GM21515 (cell line): ENCODE data around the gene ACOXL.
"Not testable (repeated sequence)": the region's sequence is repeated elsewhere in the genome, so short reads cannot be mapped to it uniquely, and the experiment has no call there.

Experiments used
- ATAC-seq: cut with Tn5 transposase; IDR thresholded peaks from one replicate; pipeline ENCODE4 v1.9.1; 2021; ENCODE audit not compliant: unreplicated experiment

Gene ACOXL

DNA sequence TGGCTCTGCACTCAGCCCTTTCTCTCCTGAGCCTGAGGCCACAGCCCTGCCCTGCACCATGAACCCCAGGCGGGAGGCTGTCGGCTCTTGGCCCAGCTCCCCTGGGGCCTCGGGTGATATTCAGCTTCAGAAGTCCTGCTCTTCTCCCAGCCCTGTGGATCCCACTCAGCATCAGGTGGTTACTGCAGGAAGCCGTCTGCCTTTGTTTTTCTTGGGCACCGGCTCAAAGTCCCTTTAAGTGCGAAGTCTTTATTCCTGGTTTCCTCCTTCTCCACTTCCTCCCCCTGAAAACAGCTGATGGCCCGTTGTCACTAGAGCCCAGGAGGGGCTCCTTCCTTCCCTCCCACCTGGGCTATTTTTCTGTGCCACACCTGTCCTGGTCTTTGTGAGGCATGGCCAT is 226.8 kb downstream of the ACOXL start:
- ATAC-seq, result no peak

DNA sequence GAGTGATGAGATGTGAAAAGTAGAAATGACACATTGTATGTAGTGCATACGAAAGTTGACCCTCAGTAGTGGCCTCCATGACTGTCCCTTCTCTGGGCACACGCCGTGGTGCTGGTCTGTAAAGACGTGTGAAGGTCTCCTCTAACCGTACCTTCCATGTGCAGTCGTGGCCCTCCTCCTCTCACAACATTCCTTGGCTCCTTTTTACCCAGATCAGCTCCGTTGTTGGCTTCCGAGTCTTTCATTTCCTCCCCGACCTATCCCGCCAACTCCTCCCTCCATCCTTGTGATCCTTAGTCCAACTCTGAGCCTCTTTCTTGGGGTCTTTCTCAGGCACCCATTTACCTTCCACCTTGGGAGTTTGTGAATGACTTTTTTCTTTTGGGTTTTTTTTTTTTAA is 227.9 kb downstream of the ACOXL start:
- ATAC-seq, result no peak

DNA sequence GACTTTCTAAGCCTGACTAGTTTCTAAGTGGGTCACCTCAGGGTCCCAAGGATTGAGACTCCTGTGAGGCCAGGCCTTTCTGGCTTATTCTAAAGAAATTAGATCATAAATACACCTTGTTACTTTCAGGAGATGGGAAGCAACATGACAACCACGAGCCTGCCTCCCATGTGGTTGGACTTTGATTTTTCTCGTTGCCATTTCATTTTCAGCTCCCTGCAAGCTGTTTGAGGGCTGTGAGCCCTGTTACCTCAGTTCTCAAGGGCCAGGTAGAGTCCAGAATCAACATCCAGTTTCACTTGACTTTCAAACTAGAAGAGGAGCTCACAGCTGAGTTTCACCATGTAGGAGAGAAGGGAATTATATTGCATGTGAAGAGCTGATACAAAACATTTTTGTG is 228.6 kb downstream of the ACOXL start:
- no peak for ATAC-seq

DNA sequence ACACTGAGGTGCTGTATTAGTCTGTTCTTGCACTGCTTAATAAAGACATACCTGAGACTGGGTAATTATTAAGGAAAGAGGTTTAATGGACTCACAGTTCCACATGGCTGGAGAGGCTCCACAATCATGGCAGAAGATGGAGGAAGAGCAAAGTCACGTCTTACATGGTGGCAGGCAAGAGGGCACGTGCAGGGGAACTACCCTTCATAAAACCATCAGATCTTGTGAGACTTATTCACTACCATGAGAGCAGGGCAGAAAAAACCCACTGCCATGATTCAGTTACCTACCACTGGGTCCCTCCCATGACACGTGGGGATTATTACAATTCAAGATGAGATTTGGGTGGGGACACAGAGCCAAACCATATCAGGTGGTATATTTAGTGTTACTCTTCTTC is 229.3 kb downstream of the ACOXL start:
- not testable (repeated sequence) for ATAC-seq

DNA sequence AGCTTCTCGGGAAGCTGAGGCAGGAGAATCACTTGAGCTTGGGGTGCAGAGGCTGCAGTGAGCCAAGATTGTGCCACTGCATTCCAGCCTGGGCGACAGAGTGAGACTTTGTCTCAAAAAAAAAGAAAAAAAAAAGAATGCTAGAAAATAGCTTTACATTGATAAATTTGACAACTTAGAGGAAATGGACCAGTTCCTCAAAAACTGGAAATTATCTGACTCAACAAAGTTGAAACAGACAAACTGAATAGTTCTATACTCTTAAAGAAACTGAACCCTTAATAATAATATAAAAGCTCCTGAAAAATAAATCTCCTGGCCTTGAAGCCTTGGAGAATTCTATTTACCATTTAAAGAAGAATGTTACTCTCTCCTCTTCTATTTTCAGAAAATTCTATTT is 237.3 kb downstream of the ACOXL start:
- no peak for ATAC-seq

DNA sequence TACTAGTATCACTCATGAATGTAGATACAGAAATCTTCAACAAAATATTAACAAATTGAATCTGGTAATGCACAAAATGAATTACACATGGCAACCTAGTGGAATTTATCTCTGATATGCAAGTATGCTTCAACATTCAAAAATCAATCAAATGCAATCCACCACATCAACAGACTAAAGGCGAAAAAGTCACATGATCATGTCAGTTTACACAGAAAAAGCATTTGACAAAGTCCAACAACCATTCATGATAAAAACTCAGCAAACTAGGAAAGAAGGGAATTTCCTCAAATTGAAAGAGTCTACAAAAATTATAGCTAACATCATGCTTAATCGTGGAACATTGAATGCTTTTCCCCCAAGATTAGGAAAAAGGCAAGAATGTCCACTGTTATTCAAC is 237.8 kb downstream of the ACOXL start:
- no peak for ATAC-seq

DNA sequence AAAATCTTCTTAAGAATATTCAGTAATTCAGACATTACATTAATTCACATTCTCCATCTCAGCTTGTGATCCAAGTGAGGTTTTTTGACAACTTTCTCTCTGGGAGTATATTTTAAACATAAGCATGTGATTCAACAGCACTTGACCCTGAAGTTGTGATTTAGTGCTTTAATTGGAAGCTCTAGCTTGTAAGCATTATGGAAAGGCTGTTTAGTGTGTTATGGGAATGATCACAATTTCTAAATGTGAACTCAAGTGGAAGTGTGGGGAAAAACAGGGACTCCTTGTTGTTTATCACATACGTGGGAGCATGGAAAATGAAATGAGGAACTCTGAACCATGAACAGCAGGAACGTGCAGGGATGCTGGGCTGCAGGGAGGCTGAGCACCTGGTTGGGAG is 239.4 kb downstream of the ACOXL start:
- no peak for ATAC-seq

DNA sequence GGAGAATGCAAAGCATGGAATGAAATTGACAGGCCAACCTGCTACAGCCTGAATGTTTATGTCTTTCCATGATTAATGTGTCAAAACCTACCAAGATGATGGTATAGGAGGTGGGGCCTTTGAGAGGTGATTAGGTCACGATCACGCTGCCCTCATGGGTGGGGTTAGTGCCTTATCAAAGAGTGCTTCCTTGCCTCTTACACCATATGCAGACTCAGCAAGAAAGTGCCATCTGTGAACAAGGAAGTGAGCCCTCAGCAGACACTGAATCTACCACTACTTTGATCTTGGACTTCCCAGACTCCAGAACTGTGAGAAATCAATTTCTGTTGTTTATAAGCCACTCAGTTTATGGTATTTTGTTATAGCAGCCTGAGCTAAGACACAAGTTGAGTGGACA is 240.9 kb downstream of the ACOXL start:
- ATAC-seq, result no peak

DNA sequence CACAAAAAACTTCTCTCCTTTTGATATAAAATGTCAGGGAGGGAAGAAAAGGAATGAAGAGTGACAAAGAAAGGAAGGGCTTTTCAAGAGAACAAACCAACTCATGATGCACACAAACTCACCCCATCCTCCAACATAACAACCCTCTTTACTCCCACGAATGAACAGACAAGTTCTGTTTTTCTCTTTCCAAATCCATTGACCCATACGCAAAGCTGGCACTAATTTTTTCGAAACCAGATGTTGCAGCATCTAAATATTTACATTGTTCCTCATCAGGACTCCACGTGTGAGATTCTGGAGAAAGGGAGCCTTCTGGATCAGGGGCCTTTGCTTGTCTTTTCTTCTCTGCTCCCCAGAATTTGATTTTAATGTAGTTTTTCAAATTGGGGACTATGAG is 245.0 kb downstream of the ACOXL start:
- ATAC-seq, result no peak

DNA sequence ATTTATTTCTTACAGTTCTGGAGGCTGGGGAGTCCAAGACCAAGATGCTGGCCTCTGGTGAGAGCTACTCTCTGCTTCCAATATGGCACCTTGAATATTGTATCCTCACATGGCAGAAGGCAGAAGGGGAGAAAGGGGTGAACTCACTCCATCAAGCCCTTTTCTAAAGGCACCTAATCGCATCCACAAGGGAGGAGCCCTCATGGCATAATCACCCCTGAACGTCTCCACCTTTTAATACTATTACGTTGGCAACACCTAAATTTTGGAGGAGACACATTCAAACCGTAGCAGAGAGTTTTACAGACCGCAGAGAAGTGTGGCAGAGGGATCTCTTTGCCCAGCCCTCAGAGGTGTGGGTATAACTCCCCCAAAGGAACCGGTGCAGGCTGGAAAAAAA is 245.8 kb downstream of the ACOXL start:
- no peak for ATAC-seq

DNA sequence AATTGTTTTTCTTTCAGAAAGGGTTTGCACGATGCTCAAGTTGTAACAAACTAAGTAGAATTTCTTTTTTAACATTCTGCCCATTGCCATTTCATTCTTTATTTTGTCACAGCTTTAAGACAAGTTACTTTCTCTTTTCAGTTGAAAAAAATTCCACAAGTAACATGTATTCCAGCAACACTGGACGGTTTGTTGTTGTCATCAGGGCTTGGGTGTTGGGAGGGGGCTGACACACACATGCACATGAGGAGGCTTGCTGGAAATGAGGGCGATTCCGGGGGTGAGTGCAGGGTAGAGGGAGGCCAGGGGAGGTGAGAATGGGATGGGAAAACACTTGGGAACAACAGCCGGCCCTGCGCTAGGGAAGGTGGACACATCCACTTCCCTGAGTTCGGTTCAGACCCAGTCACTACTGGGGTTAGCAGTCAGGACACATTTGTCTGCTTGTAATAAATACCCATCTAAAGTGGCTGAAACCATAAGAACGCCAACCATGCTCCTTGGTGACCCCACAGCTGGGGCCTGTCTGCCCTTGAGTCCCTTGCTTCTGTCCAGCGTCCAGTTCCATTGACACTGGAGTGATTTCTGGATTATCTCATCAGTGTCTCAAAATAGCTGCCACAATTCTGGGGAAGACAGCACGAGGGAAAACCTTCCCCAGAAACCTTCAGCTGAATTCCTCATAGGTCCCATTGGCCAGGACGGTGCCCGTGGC is 246.5 kb downstream of the ACOXL start:
- ATAC-seq, result no peak

DNA sequence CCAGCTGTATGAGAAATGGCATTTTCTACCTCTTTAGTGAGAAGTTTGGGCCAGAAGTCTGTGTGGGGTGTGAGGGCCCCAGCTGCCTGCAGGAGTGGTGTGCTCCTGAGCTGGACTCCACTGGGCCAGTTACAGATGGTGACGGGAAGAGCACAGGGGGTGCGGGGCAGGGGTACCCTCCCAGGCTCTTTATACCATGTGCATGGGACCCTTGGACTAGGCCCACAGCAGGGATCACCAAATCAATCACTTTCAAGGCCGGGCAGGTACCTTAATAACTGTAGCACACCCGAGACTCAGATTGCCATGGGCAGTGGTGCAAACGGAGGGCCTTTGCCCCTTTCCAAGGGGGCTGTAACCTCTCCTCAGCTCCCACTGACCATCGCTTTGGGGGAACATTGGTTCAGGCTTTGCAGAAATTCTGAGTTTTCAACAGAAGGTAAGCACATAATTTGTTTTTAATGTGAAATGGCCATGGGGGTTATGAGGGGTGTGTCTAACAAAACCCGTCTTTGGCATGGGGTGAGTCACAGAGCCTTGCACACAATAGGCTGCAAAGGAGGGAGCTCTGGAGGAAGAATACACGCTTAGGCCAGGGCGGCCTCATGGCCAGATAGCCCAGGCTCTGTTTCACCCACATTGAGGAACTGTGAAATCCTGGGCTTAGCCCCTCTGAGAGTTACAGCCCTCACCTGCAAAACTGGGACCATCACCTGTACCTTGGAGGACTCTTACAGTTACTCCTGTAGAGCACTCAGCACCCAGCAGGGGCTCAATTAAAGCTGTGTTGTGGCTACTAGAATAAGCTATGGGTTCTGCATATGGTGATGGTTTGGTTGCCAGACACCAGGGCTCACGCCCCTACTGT is 247.3 kb downstream of the ACOXL start:
- ATAC-seq, result no peak

DNA sequence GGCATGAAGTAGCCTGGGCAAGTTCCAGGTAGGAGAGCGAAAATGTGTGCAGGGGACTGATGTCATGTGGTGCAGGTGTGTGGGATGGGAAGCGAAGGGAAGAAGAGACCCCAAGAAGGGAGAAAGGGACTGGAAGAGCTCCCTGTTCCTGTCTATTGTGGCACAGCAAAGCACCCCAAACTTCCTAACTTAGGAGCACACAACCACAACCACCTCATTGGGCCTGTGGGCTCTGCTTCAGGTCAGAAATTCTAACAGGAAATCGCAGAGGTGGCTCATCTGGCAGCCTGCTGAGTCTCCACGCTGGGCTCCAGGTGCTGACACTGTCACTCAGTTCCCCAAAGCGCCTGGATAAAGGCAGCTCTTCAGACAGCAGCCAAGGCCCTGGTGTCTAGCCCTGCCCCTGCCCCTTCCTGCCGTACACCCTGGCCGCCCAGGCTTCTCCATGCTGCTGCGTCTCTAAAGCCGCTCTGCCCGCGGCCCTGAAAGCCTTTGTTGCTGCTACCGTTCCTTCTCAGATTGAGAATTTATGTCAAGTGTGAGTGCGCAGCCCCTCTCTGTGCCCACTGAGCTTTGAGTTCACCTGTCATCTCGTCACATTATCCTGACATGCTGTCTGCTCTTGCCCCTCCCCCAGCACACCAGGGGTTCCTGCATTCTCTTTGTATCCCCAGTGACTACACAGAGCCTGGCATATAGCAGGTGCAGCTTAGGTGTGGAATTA is 248.1 kb downstream of the ACOXL start:
- no peak for ATAC-seq

DNA sequence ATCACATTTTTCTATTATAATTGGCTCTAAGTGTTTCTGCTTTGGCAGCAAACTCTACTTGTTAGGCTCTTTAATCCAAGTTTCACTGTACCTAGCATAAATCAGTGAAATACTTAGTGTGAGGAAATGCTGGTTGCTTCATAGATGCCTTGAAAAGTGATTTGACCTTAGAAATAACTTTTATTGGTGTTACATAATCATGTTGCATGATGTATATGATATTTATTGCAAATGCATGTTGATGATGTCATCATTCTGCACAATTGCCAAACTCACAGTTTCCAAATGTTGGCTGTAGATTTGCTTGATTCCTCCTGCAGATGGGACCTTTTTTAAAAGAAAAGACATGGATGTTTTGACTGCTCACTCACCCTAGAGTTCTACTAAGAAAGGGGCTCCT is 250.8 kb downstream of the ACOXL start:
- ATAC-seq, result no peak

DNA sequence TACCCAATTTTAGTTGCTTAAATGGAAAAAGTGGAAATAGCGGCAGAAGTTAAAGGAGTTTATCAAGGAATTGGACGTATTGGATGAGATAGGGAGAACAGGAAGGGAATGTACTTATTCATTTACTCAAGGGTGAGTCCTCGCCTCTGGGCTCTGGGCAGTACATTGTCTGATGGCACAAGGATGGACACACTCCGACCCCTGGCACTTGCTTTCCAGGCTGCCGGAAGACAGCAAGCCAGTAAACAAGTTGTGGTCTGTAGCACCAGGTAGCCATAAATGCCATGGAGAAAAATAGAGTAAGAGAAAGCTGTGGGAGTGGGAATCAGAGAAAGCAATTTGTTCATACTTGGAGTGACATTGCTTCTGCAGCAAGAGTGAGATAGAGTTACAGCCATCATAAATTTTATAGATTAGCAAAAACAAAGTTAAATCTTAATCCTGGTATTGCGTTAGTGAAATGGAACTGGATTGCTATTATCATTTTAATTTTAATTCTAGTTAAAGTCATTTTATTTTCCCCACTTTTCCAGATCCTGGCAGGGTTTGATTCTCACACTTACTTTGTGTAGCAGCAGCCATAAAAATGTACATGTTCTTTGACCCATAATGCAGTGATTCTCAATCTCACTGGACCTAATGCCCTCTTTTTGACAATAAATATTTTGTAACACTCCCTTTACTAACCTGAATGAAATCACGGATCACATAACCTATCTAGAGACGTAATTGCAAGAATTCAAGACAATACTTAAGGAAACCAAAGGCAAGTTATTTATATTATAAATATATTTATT is 252.5 kb downstream of the ACOXL start:
- ATAC-seq, result no peak

DNA sequence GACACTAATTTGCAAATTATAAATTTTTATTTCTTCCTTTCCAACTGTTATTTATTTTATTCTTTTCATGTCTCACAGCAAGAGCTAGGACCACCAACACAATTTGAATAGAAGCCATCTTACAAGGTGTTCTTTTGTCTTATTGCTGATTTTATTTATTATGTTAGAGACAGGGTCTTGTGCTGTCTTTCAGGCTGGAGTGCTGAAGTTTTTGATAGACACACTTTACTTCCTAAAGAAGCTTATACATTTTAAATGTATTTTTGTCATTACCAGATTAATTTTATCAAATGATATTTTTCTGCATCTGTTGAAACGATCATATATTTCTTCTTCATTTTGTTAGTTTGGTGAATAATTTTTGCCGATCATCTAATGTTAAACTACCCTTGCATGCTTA is 258.1 kb downstream of the ACOXL start:
- no peak for ATAC-seq

DNA sequence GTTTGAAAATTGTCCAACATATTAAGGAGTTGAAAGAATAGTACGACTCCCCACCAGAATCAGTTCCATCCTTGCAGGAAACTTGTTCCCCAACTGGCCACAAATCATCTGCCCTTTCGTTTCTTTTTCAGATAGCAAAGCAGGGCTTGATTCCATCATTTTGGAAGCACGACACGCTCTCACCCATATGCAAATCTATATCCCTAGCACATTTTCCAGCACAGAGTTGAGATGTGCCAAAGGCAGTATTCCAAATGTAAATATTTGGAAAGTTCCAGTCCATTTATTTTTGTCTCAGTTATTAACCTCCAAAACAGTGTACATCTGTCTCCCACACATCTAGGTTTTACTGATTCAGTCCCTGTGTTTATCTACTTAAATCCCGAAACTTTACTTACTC is 259.5 kb downstream of the ACOXL start:
- no peak for ATAC-seq

DNA sequence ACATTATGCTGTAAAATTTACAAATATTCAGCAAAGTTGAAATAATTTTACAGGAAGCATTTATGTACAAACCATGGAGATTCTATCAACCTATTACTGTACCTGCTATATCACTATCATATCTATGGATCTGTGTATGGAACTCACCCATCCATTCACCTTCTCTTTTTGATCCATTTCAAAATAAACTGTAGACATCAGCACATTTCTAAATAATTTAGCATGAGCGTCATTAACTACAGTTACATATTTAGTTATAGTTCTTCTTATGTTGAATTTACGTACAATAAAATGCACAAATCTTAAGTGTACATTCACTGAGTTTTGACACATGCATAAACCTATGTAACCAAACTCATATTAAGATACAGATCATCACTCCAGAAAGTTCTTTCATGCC is 260.5 kb downstream of the ACOXL start:
- ATAC-seq, result no peak

DNA sequence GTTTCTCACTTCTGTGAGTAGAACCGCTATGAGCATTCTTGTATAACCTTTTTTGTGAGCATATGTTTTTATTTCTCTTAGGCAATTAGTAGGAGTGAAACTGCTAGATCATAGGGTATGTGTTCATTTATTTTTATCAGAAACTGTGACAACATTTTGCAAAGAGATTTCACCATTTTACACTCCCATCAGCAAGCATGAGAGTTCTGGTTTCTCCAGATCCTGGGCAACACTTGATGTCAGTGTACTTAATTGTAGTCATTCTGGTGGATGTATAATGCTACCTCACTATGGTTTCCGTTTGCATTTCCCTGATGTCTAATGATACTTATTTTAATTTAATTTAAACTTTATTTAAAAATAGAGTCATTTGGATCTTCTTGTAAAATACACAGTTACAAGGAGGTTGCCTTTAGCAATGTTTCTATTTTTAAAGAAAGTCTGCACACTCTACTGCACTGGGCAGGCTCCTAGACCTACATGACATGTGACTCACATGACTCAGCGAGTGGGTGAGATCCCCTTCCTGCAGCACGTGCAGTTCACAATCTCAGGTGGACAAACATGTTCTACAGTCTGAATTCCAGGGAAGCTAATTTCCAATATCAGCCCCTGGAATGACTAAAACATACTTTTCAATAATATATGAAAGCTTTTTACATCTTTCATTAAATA is 261.3 kb downstream of the ACOXL start:
- ATAC-seq, result no peak

DNA sequence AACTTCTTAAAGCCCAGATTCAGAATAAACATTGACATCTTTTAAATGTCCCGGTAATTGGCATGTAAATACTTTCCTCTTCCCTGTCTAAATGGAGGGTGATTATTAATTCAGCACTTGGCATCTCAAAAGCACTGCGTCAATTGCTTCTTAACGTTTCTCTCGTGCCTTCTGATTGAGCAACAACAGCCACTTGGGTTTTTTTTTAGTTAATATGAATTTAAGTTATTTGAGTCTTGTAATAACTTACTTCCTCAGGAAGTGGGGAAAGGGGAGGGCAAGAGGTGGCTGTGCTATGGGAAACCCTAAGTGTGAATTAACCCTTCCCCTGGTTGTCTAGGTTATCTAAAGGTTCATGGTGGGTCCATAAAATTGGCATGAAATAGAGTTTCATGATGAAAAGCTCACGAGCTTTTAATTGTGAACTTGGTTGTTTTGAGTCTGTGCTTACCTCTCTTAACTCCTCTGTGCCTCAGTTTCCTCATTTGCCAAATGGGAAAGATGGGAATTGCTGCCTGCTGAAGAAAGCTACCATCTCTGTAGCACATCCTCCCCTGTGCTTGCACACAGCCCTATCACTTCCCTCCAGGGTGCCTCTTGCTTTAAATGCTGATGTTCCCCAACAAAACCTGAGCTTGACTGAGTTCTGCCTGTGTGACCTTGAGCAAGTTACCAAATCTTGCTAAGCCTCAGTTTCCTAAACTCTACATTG is 262.0 kb downstream of the ACOXL start:
- ATAC-seq, result no peak
